HCT116 (cell line): ENCODE measurements around the gene LRIT2. TPM values are rescaled to one million over a fixed set of nuclear protein-coding genes. Genes with fewer than 3 reads are reported as not detected.
A peak's percentile ranks its signal among the peaks of the same experiment; 100 is the strongest.

Experiments used
- ATAC-seq: fragments of 200-7000 bp; cut with Tn5 transposase; 2 replicates; pipeline ENCODE4 v1.9.1; 2020; ENCODE audit warnings: mild to moderate bottlenecking, moderate library complexity
- BruUV-seq: library from RNA; stranded (reverse); fragments of 400-500 nt; replicated peaks from 2 replicates; lab custom pipeline; 2021; lab: Mats Ljungman, UMichigan
- CTCF ChIA-PET: fragments of 300-600 bp; sonication (Branson Sonifier 250); formaldehyde crosslinking; loops from one replicate; lab custom pipeline; 2021; ENCODE audit warnings: antibody characterized with exemption; lab: Charles Lee
- POLR2A ChIA-PET: fragments of 300-600, 350-600 bp; sonication (Branson Sonifier 250); formaldehyde crosslinking; loops from one replicate; lab custom pipeline; 2021; ENCODE audit warnings: antibody characterized with exemption; lab: Charles Lee
- RAD21 ChIA-PET, 2 experiments: fragments of 300-600 bp; sonication (Branson Sonifier 250); formaldehyde crosslinking; loops; one replicate each; lab custom pipeline; 2023; ENCODE audit warnings: low total read pairs in 2 of 2; ENCODE audit not compliant: uncharacterized antibody in 2 of 2, unreplicated experiment in 2 of 2, low non-redundant PET in 1 of 2; lab: Charles Lee
- DNase-seq: peaks from one replicate; pipeline ENCODE4 v3.0.0-alpha.2; 2010; ENCODE audit warnings: low read depth, low spot score
- H2AFZ ChIP-seq: fragments of 200-600 bp; shearing (Covaris generic), sonication (generic); 2 replicates; pipeline ENCODE4 v1.6.1; 2017; ENCODE audit warnings: low read depth, mixed run types, mixed read lengths, antibody characterized with exemption, low read length; ENCODE audit not compliant: poor library complexity, severe bottlenecking
- H3K27ac ChIP-seq: 2 replicates; pipeline ENCODE4 v1.5.1; 2012; ENCODE audit warnings: low read depth, low read length
- H3K27me3 ChIP-seq: fragments of 200-600 bp; sonication (generic); 2 replicates; pipeline ENCODE4 v1.6.1; 2016; ENCODE audit warnings: mixed run types, low read length, mixed read lengths; ENCODE audit not compliant: insufficient read depth
- H3K36me3 ChIP-seq, 2 experiments: fragments of 200-500 bp in 1 of 2; fragments of 200-600 bp in 1 of 2; sonication (Bioruptor generic) in 1 of 2; sonication (generic) in 1 of 2; 2 replicates each; pipeline versions ENCODE4 v1.5.1 to v1.6.1; 2014 to 2016; ENCODE audit warnings: low read length in 2 of 2, inconsistent platforms in 1 of 2, mixed read lengths in 1 of 2, mixed run types in 1 of 2; ENCODE audit not compliant: insufficient read depth in 2 of 2, control insufficient read depth in 1 of 2
- H3K4me1 ChIP-seq, 2 experiments: fragments of 200-600 bp in 1 of 2; sonication (generic) in 1 of 2; 2 replicates each; pipeline versions ENCODE4 v1.5.1 to v1.6.1; 2012 to 2017; ENCODE audit warnings: low read length in 2 of 2, inconsistent platforms in 1 of 2, mild to moderate bottlenecking in 1 of 2, mixed read lengths in 1 of 2, mixed run types in 1 of 2, moderate library complexity in 1 of 2; ENCODE audit not compliant: insufficient read depth in 2 of 2, control insufficient read depth in 1 of 2
- H3K4me2 ChIP-seq: fragments of 200-600 bp; sonication (generic); 2 replicates; pipeline ENCODE4 v1.6.1; 2017; ENCODE audit warnings: mixed run types, low read length, mixed read lengths
- H3K4me3 ChIP-seq, 2 experiments: fragments of 200-600 bp in 1 of 2; sonication (generic) in 1 of 2; replicated peaks in 1 of 2; 2 replicates each; pipeline ENCODE4 v1.5.1; 2011 to 2016; ENCODE audit warnings: low read length in 2 of 2, control low read depth in 1 of 2, low read depth in 1 of 2, mild to moderate bottlenecking in 1 of 2, mixed read lengths in 1 of 2, mixed run types in 1 of 2
- H3K79me2 ChIP-seq: fragments of 200-600 bp; sonication (generic); 2 replicates; pipeline ENCODE4 v1.6.1; 2017; ENCODE audit warnings: mild to moderate bottlenecking, mixed run types, low read length, moderate library complexity, mixed read lengths; ENCODE audit not compliant: insufficient read depth
- H3K9ac ChIP-seq: fragments of 200-600 bp; sonication (generic); 2 replicates; pipeline ENCODE4 v1.6.1; 2016; ENCODE audit warnings: low read length, mixed read lengths
- H3K9me2 ChIP-seq: fragments of 200-600 bp; sonication (generic), shearing (Covaris generic); 2 replicates; pipeline ENCODE4 v1.6.1; 2017; ENCODE audit warnings: mixed run types, mild to moderate bottlenecking, moderate library complexity; ENCODE audit not compliant: insufficient read depth
- H3K9me3 ChIP-seq, 2 experiments: fragments of 200-500 bp in 1 of 2; fragments of 200-600 bp in 1 of 2; sonication (Bioruptor generic) in 1 of 2; sonication (generic) in 1 of 2; 2 replicates each; pipeline ENCODE4 v1.6.1; 2014 to 2017; ENCODE audit warnings: low read length in 2 of 2, mixed read lengths in 2 of 2, inconsistent platforms in 1 of 2, low read depth in 1 of 2, mild to moderate bottlenecking in 1 of 2, mixed run types in 1 of 2, moderate library complexity in 1 of 2; ENCODE audit not compliant: control insufficient read depth in 1 of 2, insufficient read depth in 1 of 2
- H4K20me1 ChIP-seq: fragments of 200-600 bp; sonication (generic), shearing (Covaris generic); 2 replicates; pipeline ENCODE4 v1.6.1; 2017; ENCODE audit warnings: mixed run types, mild to moderate bottlenecking, moderate library complexity; ENCODE audit not compliant: insufficient read depth
- CTCF ChIP-seq, 3 experiments: fragments of 200-600 bp in 1 of 3; sonication (generic) in 1 of 3; IDR thresholded peaks in 2 of 3; conservative IDR thresholded peaks in 1 of 3; 2 replicates each; pipeline ENCODE4 v1.5.1; 2012 to 2017; ENCODE audit warnings: low read depth in 2 of 3, low read length in 2 of 3, antibody characterized with exemption in 1 of 3, borderline replicate concordance in 1 of 3, control low read depth in 1 of 3, mild to moderate bottlenecking in 1 of 3, mixed read lengths in 1 of 3, mixed run types in 1 of 3, moderate library complexity in 1 of 3; ENCODE audit not compliant: insufficient read depth in 1 of 3
- EGR1 ChIP-seq: IDR thresholded peaks from 2 replicates; pipeline ENCODE4 v1.6.1; 2012; ENCODE audit warnings: low read depth
- EZH2 ChIP-seq: fragments of 200-600 bp; sonication (generic); IDR thresholded peaks from 2 replicates; pipeline ENCODE4 v1.6.1; 2017; ENCODE audit warnings: antibody characterized with exemption, mixed run types
- POLR2AphosphoS5 ChIP-seq: IDR thresholded peaks from 2 replicates; pipeline ENCODE4 v1.6.1; 2011; ENCODE audit warnings: mild to moderate bottlenecking, low read depth, low read length, moderate library complexity
- REST ChIP-seq: IDR thresholded peaks from 2 replicates; pipeline ENCODE4 v1.6.1; 2012; ENCODE audit warnings: low read depth
- SIN3A ChIP-seq: IDR thresholded peaks from 2 replicates; pipeline ENCODE4 v1.6.1; 2012; ENCODE audit warnings: low read depth
- ZNF274 ChIP-seq: fragments of 200-500 bp; sonication (Bioruptor generic); IDR thresholded peaks from 2 replicates; pipeline ENCODE4 v1.6.1; 2014; ENCODE audit warnings: mild to moderate bottlenecking, low read depth, low read length, inconsistent platforms
- intact Hi-C: fragments of 100-400 bp; cut with micrococcal nuclease; formaldehyde crosslinking; loops from 2 replicates; pipeline ENCODE4 v1.10.0; 2022
- total RNA-seq: library from RNA; stranded (reverse); gene quantifications from one replicate; pipeline ENCODE4 v1.2.1, GENCODE V29; 2021; ENCODE audit not compliant: unreplicated experiment

The LRIT2 gene
- total RNA-seq, 1 experiment from 2014 or later, result not detected

GRCh38 chr10:84237199-84238051, 12.1 kb upstream of the LRIT2 start:
- Histone ChIP-seq H3K9me3 (no peaks in the 10 kb centered on the region), H3K4me2 (no peak overlapping the region), H3K9ac (no peak overlapping the region), H3K4me1 (no peaks in the 10 kb centered on the region), H3K9me2 (no peaks in the 10 kb centered on the region), H3K79me2 (no peaks in the 10 kb centered on the region), H3K27ac (no peak overlapping the region), H2AFZ (no peak overlapping the region), H3K27me3 (no peaks in the 10 kb centered on the region; the same call in 1 of the 2 replicates), H4K20me1 (no peaks in the 10 kb centered on the region), H3K36me3 (no peaks in the 10 kb centered on the region), H3K4me3 (no peak overlapping the region)
- DNase-seq (no peak), ATAC-seq (peak; percentile 77)
- intact Hi-C loops, result no loop called here
- TF ChIP-seq EGR1 (no peak), CTCF (IDR thresholded peaks at IDR 0.05 in 2 of 3, conservative IDR thresholded peaks at IDR 0.05 in 1 of 3; ENCODE audit: borderline replicate concordance in 1 of 3, insufficient read depth in 1 of 3, low read depth in 2 of 3, low read length in 2 of 3) (peak in 2 of 3 experiments; percentile 42 to 54; a peak in 4 of 6 replicates)
- ChIA-PET RAD21 (no interaction called here), CTCF (interaction anchor here (1.2 kb wide), 1 partner anchor 19 kb away, joined by 4 read pairs; no protein-coding TSS in a partner anchor), POLR2A (no interaction called here)
- no TSS peak for BruUV-seq

GRCh38 chr10:84236807-84237198, 11.5 kb upstream of the LRIT2 start:
- H3K9me2 ChIP-seq, result no peaks in the 10 kb centered on the region
- intact Hi-C loops, result no loop called here
- TF ChIP-seq ZNF274 (no peak), EZH2 (no peak), REST (no peak), POLR2AphosphoS5 (no peak), SIN3A (no peak)
- TF ChIP-seq, all 23 proteins: peak for 0
- RAD21 ChIA-PET, result no interaction called here
- Histone ChIP-seq H3K79me2 (no peaks in the 10 kb centered on the region), H4K20me1 (no peaks in the 10 kb centered on the region), H3K9me3 (no peaks in the 10 kb centered on the region), H3K4me3 (no peak overlapping the region), H2AFZ (no peak overlapping the region), H3K36me3 (no peaks in the 10 kb centered on the region), H3K27me3 (no peaks in the 10 kb centered on the region; the same call in 1 of the 2 replicates), H3K4me2 (no peak overlapping the region), H3K27ac (no peak overlapping the region), H3K4me1 (no peaks in the 10 kb centered on the region), H3K9ac (no peak overlapping the region)
- ATAC-seq, result no peak
- CTCF ChIA-PET, result interaction anchor here (1.2 kb wide), 1 partner anchor 20 kb away, joined by 4 read pairs; no protein-coding TSS in a partner anchor
- BruUV-seq, result no TSS peak
- POLR2A ChIA-PET, result no interaction called here
- no peak for DNase-seq
